Sigmoid colon (tissue), 7 donors: ENCODE measurements around the gene ARHGAP6. TPM values are rescaled to one million over a fixed set of nuclear protein-coding genes. Genes with fewer than 3 reads are reported as not detected.

Source experiments
- DNase-seq: peaks from one replicate; pipeline ENCODE4 v3.0.0-alpha.2; 2019
- H3K27ac ChIP-seq, 4 donors: fragments of 200-600 bp; sonication (generic); one replicate each; pipeline ENCODE4 v1.5.1; 2016 to 2019; ENCODE audit warnings: mild to moderate bottlenecking in 1 of 4
- H3K27me3 ChIP-seq, 3 donors: fragments of 200-600 bp; sonication (generic); one replicate each; pipeline ENCODE4 v1.5.1; 2019; ENCODE audit warnings: mild to moderate bottlenecking in 1 of 3
- H3K36me3 ChIP-seq, 4 donors: fragments of 200-600 bp; sonication (generic); one replicate each; pipeline ENCODE4 v1.5.1; 2016 to 2019
- H3K4me1 ChIP-seq, 4 donors: fragments of 200-600 bp; sonication (generic); one replicate each; pipeline ENCODE4 v1.5.1; 2017 to 2019
- H3K4me3 ChIP-seq, 4 donors: fragments of 200-600 bp; sonication (generic); one replicate each; pipeline ENCODE4 v1.5.1; 2017 to 2019; ENCODE audit warnings: mild to moderate bottlenecking in 2 of 4, moderate library complexity in 1 of 4
- H3K9me3 ChIP-seq, 4 donors: fragments of 200-600 bp in 3 of 4; sonication (generic) in 3 of 4; one replicate each; pipeline versions ENCODE4 v1.5.1 to v1.6.1; 2013 to 2019
- EP300 ChIP-seq, 4 donors: sonication (generic); formaldehyde crosslinking; IDR thresholded peaks; one replicate each; pipeline ENCODE4 v1.6.1; 2017; ENCODE audit warnings: antibody characterized with exemption in 4 of 4
- POLR2A ChIP-seq, 2 donors: fragments of 450-650 bp; IDR thresholded peaks; one replicate each; pipeline ENCODE4 v1.6.1; 2016; ENCODE audit warnings: antibody characterized with exemption in 2 of 2, mild to moderate bottlenecking in 2 of 2, moderate library complexity in 2 of 2
- POLR2AphosphoS5 ChIP-seq, 4 donors: sonication (generic); formaldehyde crosslinking; IDR thresholded peaks; one replicate each; pipeline ENCODE4 v1.6.1; 2017; ENCODE audit warnings: antibody characterized with exemption in 4 of 4
- WGBS, 2 donors: extraction: QIAGEN DNeasy Blood & Tissue Kit; methylation state at CpG; one replicate each; pipeline ENCODE4 v1.1.7; 2013; 5-methylcytosine and 5-hydroxymethylcytosine counted together
- intact Hi-C: fragments of 100-400 bp; cut with DNase I; formaldehyde crosslinking; loops from one replicate; pipeline ENCODE4 v1.15.1; 2023
- polyA plus RNA-seq, 3 donors: library from polyadenylated mRNA; stranded (reverse); fragments of 200-250 nt; gene quantifications; one replicate each; pipeline ENCODE4 v1.2.3, GENCODE V29; 2013
- total RNA-seq, 4 donors: library from RNA; depleted of rRNA; stranded (reverse); fragments of >200 nt; gene quantifications; one replicate each; pipeline ENCODE4 v1.1.0, GENCODE V29; 2016
- TF ChIP-seq, protein P1 (sequence below), 4 experiments: fragments of 450-650 bp in 3 of 4; fragments of 200-600 bp in 1 of 4; IDR thresholded peaks; one replicate each; pipeline ENCODE4 v1.5.1; 2016 to 2019; ENCODE audit warnings: antibody characterized with exemption in 4 of 4, mild to moderate bottlenecking in 3 of 4, moderate library complexity in 2 of 4
- donor health status: healthy with polysubstance abuse.
- donor health status: Bipolar disorder and iron deficiency.
- donor health status: healthy.

ARHGAP6 gene, protein sequence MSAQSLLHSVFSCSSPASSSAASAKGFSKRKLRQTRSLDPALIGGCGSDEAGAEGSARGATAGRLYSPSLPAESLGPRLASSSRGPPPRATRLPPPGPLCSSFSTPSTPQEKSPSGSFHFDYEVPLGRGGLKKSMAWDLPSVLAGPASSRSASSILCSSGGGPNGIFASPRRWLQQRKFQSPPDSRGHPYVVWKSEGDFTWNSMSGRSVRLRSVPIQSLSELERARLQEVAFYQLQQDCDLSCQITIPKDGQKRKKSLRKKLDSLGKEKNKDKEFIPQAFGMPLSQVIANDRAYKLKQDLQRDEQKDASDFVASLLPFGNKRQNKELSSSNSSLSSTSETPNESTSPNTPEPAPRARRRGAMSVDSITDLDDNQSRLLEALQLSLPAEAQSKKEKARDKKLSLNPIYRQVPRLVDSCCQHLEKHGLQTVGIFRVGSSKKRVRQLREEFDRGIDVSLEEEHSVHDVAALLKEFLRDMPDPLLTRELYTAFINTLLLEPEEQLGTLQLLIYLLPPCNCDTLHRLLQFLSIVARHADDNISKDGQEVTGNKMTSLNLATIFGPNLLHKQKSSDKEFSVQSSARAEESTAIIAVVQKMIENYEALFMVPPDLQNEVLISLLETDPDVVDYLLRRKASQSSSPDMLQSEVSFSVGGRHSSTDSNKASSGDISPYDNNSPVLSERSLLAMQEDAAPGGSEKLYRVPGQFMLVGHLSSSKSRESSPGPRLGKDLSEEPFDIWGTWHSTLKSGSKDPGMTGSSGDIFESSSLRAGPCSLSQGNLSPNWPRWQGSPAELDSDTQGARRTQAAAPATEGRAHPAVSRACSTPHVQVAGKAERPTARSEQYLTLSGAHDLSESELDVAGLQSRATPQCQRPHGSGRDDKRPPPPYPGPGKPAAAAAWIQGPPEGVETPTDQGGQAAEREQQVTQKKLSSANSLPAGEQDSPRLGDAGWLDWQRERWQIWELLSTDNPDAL (N-terminal part only)
- total RNA-seq (10 to 100 TPM; 36.2 to 47.6 (median 42.7) TPM), polyA plus RNA-seq (1 to 10 TPM; 1.4 to 2.4 (median 2.2) TPM)

DNA sequence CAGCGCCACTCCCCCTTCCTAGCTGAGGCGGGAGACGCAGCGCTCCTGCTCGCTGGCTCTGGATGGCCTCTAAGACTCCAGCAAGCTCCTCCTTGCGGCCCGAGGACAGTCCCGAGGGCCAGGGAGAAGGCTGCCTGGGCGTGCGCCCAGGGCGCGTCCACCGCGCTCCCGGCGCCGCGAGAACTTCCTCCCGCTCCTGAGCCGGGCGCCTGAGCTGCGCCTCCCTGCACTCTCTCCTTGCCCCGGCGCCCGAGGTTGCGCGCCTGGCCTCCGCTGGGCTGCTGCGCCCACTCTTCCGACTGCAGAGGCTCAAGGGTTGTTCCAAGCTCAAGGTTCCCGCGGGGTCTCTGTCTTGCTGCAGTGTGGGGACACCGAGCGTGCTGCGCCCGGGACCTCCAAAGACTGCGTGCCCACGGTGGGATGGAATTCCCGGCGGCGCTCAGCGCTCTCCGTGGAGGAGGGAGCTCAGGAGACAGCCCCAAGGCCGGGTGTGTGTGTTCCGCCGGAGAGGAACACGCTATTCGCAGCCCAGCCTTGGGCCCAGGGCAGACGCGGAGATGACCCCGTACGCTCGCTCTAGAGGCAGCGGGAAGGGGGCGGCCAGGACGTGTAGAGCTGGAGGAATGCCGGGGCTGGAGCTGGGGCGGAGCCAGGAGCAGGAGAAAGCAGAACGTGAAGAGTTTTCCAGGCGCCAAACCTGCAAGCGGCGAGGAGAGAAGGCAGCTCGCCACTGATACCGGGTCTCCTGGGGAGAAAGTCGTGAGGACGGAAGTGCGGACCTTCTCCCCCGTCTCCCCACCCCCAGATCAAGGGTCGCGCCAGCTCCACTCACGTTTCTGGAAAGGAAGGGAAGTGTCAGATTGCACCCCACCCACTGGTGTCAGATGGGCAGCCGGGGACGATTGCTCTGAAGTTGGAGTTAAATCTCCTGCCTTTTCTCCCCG is at the start of gene ARHGAP6:
TSS of gene ARHGAP6 (minus strand) at position 753 of the 944 bp plus-strand sequence. CDS start 1,092 bp downstream, outside the sequence.
- peak; percentile 92 for DNase-seq
- no peaks in the 10 kb centered on the region for H3K36me3 ChIP-seq
- H3K4me1 ChIP-seq, result peaks cover 0 to 12% (median 4%) of the 10 kb centered on the region in 4 donors
- H3K9me3 ChIP-seq, result no peaks in the 10 kb centered on the region
- 2% methylated on average over 73 to 74 of the region's 74 CpGs for WGBS, 2 donors
- intact Hi-C loops, result loop anchor here (5.0 kb wide), 2 partner anchors 92 to 133 kb away; partner anchors contain the start of gene MSL3
- no peaks in the 10 kb centered on the region for H3K27me3 ChIP-seq
- H3K4me3 ChIP-seq, result peak within 1 kb of the TSS; percentile 56 to 67 (median 60)
- peak within 1 kb of the TSS; percentile 77 to 88 (median 85) for H3K27ac ChIP-seq
- TF ChIP-seq POLR2A (IDR thresholded peaks at IDR 0.05) (peak in 1 of 2 donors; percentile 12), POLR2AphosphoS5 (IDR thresholded peaks at IDR 0.05) (peak; percentile 8 to 65 (median 42)), EP300 (IDR thresholded peaks at IDR 0.05) (no peak)
- TF ChIP-seq, protein P1, sequence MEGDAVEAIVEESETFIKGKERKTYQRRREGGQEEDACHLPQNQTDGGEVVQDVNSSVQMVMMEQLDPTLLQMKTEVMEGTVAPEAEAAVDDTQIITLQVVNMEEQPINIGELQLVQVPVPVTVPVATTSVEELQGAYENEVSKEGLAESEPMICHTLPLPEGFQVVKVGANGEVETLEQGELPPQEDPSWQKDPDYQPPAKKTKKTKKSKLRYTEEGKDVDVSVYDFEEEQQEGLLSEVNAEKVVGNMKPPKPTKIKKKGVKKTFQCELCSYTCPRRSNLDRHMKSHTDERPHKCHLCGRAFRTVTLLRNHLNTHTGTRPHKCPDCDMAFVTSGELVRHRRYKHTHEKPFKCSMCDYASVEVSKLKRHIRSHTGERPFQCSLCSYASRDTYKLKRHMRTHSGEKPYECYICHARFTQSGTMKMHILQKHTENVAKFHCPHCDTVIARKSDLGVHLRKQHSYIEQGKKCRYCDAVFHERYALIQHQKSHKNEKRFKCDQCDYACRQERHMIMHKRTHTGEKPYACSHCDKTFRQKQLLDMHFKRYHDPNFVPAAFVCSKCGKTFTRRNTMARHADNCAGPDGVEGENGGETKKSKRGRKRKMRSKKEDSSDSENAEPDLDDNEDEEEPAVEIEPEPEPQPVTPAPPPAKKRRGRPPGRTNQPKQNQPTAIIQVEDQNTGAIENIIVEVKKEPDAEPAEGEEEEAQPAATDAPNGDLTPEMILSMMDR (IDR thresholded peaks at IDR 0.05), result no peak

DNA sequence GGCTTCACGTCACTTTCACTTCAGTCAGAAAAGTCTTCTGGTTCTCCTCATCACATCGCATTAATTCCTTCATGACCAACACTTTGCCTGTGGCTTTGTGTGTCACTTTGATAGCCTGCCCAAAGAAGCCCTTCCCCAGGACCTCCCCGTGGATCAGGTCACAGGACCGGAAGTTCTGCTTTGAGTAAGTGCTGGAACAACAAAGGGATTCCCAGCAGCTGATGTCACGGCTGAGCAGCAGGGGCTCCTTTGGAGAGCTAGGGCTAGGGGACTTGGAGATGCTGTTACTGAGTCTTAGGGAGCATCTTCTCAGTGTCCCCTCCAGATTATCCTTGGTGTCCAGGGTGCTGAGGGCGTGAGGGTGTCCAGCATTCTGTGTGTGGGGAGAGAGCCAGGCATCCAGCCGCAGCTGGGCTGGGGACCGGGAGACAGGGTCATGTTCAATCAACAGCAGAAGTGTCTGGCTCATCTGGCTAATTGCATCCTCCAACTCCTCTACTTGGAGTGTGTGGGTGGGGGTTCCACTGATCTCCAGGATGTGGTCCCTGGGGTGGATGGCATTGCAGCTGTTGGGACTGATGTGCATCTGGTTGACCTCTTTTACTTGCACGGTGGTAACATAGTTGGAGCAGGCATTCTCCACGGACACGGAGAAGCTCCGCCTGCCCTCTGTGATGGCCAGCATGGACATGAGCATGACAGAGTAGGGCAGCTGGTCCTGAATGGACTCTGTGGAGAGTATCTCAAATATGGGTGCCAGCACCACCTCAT is 39.2 kb upstream of the ARHGAP6 start:
- no peaks in the 10 kb centered on the region for H3K4me1 ChIP-seq
- H3K36me3 ChIP-seq, result no peaks in the 10 kb centered on the region
- no peak for TF ChIP-seq POLR2A (IDR thresholded peaks at IDR 0.05)
- TF ChIP-seq, protein P1 (IDR thresholded peaks at IDR 0.05), result no peak
- no peak for TF ChIP-seq POLR2AphosphoS5 (IDR thresholded peaks at IDR 0.05)
- TF ChIP-seq EP300 (IDR thresholded peaks at IDR 0.05), result no peak
- no peak for DNase-seq
- no peak overlapping the region for H3K27ac ChIP-seq
- intact Hi-C loops, result no loop called here
- no peaks in the 10 kb centered on the region for H3K27me3 ChIP-seq
- no peak overlapping the region for H3K4me3 ChIP-seq
- no peaks in the 10 kb centered on the region for H3K9me3 ChIP-seq
- 73 to 75% methylated on average over 12 of the region's 12 CpGs for WGBS, 2 donors

DNA sequence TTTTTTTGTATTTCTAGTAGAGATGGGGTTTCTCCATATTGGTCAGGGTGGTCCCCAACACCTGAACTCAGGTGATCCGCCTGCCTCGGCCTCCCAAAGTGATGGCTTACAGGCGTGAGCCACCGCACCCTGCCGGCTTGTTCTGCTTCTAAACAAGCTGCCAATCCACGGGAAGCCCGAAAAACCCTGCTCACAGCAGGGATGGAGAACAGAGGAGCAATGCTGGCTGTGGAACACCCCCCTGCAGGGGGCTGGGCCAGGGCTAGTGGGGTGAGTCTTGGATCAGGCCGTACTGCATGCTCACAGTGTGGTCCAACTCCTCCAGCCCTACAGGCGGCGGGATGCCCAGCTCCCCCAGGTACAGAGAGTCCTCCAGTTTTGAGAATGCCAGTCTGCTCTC is 38.1 kb upstream of the ARHGAP6 start:
- Histone ChIP-seq H3K27me3 (no peaks in the 10 kb centered on the region), H3K9me3 (no peaks in the 10 kb centered on the region), H3K4me3 (no peak overlapping the region), H3K27ac (no peak overlapping the region), H3K4me1 (no peaks in the 10 kb centered on the region), H3K36me3 (no peaks in the 10 kb centered on the region)
- no peak for DNase-seq
- TF ChIP-seq POLR2AphosphoS5 (IDR thresholded peaks at IDR 0.05), result no peak
- 91 to 95% methylated on average over 10 of the region's 10 CpGs for WGBS, 2 donors
- intact Hi-C loops, result no loop called here

DNA sequence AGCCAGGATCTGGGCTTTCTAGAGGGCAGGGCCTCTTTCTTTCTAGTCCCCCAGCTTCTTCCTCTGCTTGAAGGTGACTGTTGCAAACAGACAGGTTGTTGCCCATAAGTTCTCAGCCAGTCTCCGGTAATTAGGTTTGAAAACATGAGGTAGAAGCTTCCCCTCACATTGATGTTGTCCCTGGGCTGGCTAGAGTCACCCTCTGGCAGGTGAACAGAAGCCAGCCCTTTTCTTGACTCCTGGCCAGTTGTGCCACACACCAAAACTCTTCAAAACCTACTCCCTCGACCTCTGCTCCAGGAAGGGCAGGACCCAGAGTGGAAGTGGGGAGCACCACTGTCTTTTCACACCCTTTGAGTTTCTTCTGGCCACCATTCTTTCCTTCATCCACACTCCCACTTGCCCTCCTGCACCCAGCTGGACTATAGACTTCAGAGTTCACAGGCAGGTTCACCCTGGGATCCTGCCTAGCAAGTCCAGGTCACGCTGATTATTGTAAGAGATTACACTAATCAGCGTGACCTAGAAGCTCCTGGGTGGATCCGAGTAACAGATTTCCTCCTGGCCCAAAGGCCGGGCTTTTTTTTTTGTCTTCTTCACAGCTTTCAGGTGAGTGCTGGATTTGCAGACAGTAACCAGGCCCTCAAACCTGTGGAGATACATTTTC is 37.4 kb upstream of the ARHGAP6 start:
- 55 to 77% methylated on average over 6 of the region's 6 CpGs for WGBS, 2 donors
- no peaks in the 10 kb centered on the region for H3K4me1 ChIP-seq
- no peaks in the 10 kb centered on the region for H3K36me3 ChIP-seq
- H3K4me3 ChIP-seq, result no peak overlapping the region
- no peak for DNase-seq
- no peaks in the 10 kb centered on the region for H3K9me3 ChIP-seq
- H3K27ac ChIP-seq, result no peak overlapping the region
- intact Hi-C loops, result no loop called here
- no peak for TF ChIP-seq EP300 (IDR thresholded peaks at IDR 0.05)
- TF ChIP-seq POLR2A (IDR thresholded peaks at IDR 0.05), result no peak
- no peak for TF ChIP-seq POLR2AphosphoS5 (IDR thresholded peaks at IDR 0.05)
- TF ChIP-seq, protein P1 (IDR thresholded peaks at IDR 0.05), result no peak
- no peaks in the 10 kb centered on the region for H3K27me3 ChIP-seq
